Measurements from ENCODE around the gene ROPN1L.
"Not testable (repeated sequence)": the region's sequence is repeated elsewhere in the genome, so short reads cannot be mapped to it uniquely, and the experiment has no call there.

The ROPN1L gene

GRCh38 chr5:10441083-10441991, at the start of gene ROPN1L:
ROPN1L (plus strand) TSS chr5:10441879; CDS start chr5:10442168, 289 bp downstream.
- DNase-seq = peak; percentile 93

- DNase-seq = not testable (repeated sequence)
Observed at GRCh38 chr5:10392567-10393328, 48.9 kb upstream of the ROPN1L start.

- DNase-seq = no peak
Observed at GRCh38 chr5:10393491-10393890, 48.2 kb upstream of the ROPN1L start.

- DNase-seq = no peak
Observed at GRCh38 chr5:10396552-10396951, 45.1 kb upstream of the ROPN1L start.

- no peak for DNase-seq
Observed at GRCh38 chr5:10399839-10400238, 41.8 kb upstream of the ROPN1L start.

DNA sequence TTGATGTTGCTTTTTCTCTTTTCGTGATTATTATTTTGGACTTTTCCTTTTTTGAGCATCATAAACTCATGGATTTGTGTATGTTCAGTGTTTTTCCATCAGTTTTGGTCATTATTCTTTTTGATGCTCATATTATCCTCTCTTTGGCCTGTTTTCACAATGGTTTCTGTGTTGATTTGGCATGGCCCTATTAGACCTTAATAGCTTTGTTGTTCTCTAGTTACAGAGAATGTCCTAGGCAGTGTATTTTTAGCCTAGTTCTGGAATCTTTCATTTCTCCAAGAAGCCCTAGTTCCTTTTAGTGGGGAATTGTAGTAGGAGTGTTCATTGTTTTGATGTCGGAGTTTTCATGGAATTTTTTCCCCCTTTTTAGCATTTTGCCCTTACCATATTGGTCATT, 41.3 kb upstream of the ROPN1L start:
- no peak for DNase-seq

DNA sequence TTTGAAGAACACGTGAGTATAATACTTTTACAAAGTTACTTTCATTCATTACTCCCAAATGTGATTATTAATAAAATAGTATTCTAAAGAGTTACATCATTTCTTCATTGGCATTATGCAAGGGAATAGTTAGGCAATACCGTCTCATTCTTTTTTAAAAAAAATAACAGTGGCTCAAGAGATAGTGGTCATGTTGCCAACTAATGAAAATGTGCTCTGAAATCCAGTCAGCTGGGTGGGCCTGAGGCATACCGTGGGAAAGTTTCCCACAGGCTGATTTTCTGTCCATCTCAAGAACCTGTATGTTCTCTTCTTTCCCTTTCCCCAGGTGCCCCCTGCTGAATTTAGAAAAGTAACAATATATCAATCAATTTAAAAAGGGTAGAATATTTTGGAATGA, 40.8 kb upstream of the ROPN1L start:
- no peak for DNase-seq

DNA sequence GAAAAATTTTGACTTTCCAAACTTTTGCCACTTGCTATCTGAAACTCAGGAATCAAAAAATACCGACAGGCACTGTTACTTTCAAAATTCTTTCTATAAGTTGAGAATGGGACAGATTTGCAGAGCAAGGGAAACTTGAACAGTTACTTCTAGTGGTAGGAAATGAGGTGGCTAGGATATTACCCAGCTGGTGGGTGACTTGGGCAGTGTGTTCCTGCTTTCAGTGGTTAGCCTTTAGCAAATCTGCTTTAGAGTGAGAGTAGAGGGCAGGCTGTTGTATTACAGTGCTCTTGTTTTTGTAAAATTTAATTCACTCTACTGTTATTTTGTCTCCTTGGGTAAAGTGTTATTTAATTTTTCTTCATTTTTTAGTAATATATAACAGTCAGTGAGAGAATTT, 40.2 kb upstream of the ROPN1L start:
- DNase-seq = no peak

GRCh38 chr5:10403829-10404228, 37.9 kb upstream of the ROPN1L start:
- DNase-seq = no peak

GRCh38 chr5:10406651-10407050, 35.0 kb upstream of the ROPN1L start:
- no peak for DNase-seq

DNA sequence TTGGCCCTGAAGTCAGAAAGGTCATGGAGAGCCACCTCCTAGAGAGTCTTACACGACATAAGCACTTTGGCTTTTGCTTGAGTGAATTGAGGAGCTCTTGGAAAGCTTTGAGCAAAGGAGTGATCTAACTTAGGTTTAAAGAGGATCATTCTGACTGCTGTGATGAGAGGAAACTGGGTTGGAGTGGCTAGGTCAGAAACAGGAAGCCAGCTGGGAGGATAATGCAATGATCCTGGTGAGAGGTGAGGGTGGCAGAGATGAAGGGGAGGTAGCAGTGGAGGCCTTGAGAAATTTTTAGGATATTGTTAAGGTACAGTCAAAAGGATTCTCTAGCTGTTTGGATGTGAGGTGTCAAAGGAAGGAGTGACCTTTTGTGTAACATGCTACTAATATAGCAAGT, 32.2 kb upstream of the ROPN1L start:
- DNase-seq = no peak

DNA sequence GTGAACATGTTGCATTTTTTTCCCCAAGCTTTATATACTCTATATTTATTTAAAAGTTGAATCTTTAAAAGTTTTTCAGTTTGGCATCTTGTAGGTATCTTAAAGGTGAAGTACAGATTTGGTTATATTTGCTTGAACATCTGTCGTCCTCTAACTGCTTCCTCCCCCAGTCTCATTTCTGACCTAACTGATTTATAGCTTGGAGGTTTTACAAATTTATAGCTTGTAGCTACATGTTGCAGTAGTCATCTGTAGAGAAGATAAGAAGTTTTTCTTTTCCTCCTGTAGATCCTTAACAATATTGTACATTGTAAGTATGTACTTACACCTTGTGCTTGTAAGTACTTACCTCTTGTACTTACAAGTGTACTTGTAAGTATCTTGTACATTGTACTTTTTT, 31.0 kb upstream of the ROPN1L start:
- DNase-seq = no peak

GRCh38 chr5:10411336-10411735, 30.3 kb upstream of the ROPN1L start:
- no peak for DNase-seq

DNA sequence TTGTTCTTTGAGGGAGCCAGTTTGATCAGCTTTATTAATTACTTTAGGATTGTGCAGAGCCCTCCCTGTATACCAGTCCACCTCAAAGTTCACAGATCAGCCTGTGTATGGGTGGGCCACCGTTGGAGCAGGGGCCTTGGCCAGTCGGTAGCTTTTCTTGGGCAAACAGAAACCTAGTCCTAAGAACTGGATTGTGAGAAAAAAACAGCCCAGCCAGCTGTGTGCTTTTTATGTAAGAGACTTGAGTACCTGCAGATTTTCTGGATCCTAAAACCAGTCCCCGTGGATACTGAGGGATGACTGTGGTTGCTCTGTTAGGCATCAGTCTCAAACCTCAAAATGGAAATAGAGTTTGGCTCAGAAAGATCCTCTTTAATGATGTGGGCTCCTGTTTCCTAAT, 24.8 kb upstream of the ROPN1L start:
- DNase-seq = no peak

DNA sequence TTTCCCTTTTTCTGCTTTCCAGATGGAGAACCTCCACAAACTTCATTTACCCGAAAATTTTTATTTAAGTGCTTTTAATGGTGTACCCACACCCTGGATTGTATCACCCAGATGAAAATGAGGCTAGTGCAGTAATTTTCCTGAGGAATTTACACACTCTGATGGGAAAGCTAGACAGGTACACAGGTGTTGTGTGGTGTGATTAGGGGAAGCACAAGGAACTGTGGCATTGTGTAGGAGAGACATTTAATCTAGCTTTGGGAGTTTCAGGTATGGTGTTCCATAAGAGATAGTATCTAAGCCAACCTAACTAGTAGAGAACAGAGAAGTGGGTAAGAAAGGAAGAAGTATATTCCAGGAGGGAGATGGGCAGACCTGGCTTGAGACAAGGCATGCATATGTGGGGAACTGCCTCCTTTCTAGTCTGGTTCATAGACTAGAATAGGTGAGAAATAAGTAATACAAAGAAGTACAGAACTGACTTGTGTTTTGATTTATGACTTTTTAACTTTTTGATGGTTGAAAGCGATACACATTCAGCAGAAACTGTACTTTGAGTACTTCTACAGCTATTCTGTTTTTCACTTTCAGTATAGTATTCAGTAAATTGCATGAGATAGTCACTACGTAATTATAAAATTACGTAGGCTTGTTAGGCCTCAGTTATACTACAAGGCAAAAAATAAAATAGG, 22.9 kb upstream of the ROPN1L start:
- no peak for DNase-seq

GRCh38 chr5:10420468-10420867, 21.2 kb upstream of the ROPN1L start:
- no peak for DNase-seq

GRCh38 chr5:10420932-10421331, 20.7 kb upstream of the ROPN1L start:
- DNase-seq = no peak

DNA sequence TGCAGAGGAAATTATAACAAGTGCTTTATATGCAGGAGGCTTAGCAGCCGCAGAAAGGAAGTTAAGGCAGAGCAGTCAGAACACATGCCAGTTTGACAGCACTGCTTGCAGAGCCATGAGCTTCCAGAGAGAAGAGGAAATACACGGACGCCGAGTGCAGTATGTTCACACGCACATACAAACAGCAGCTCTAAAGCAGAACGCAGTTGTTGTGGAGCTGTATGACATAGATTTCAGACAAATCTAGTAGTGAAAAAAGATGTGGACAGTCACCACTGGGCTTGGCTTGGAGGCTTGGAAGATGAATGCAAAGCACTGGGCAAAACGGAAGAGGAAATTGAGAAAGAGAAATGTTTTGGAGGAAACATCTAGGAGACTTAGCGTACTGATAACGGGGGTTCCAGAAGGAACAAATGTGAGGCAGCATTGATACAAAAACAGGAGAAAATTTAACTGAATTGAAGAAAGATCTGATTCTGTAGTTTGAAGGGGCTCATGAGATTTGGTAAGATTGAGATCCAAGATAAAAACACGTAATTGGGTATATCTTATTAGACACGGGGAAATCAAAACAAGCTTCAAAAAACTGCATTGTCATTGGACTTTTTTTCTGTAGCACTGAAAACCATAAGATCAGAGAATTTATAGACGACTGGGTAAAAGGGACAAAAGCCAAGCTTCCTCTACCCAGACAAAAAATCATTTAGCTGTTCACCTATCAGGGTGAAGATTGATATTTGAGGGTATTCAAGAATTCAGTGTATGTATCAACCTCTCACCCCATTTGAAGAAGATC, 19.6 kb upstream of the ROPN1L start:
- DNase-seq = no peak

GRCh38 chr5:10423022-10423421, 18.7 kb upstream of the ROPN1L start:
- DNase-seq = no peak

DNA sequence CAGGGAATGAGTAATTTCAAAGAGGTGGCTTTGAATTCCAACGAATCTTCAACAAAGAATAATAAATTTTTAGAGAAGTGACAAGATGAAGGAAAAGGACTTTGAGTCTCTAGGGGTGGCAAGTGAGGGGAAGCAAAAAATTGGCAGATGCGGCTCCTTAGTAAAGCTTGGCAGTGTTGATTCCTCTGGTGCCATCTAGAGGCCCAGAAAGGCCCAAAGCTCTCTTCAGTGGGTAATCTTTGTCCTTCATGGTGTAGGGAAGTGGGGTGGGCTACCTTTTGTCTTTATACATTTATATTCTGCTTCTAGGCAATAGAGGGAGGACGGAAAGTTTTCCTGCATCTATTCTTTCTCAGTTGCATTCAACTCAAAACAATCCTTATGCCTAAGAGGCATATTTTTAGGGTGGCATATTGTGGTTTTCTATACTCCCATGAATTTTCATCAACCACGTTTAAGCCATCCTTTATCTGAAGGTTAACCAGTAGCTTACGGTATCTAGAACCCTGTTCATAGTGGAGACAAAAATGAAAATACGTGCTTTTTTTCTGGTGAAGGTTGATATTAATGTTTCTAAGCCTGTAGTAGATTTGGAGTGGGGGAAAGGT, 17.5 kb upstream of the ROPN1L start:
- no peak for DNase-seq

DNA sequence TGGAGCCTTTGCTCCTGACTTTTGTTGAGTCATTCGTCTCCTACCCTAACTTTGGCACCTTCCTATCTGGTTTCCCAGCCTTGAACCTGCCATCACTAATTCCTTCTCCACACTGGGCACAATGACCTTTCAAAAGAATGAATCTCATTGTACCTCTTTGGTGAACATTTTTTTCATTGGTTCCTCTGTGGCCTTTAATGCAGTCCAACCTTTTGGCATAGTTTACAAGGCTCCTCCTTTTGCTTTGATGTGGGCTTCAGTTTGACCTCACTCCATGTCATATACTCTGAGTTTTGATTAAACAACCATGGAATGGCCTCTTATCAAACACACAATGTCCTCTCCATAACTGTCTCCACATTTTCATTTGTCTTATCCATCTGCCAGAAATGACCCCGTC, 14.5 kb upstream of the ROPN1L start:
- DNase-seq = no peak

- DNase-seq = no peak
Observed at GRCh38 chr5:10427978-10428377, 13.7 kb upstream of the ROPN1L start.
